Mammary microvascular endothelial cell (primary cell): ENCODE measurements around the gene TMEFF1. TPM values are rescaled to one million over a fixed set of nuclear protein-coding genes. Genes with fewer than 3 reads are reported as not detected.

Experiments
- total RNA-seq: library from RNA; depleted of rRNA; stranded (reverse); fragments of >200 nt; gene quantifications from 2 replicates; pipeline ENCODE4 v1.2.3, GENCODE V29; 2015

Gene TMEFF1, protein sequence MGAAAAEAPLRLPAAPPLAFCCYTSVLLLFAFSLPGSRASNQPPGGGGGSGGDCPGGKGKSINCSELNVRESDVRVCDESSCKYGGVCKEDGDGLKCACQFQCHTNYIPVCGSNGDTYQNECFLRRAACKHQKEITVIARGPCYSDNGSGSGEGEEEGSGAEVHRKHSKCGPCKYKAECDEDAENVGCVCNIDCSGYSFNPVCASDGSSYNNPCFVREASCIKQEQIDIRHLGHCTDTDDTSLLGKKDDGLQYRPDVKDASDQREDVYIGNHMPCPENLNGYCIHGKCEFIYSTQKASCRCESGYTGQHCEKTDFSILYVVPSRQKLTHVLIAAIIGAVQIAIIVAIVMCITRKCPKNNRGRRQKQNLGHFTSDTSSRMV
- total RNA-seq: 14.6 and 19.6 TPM in 2 replicates

GRCh38 chr9:100472788-100473275 is at the start of gene TMEFF1:
Gene TMEFF1, plus strand, starts transcription at chr9:100473149. Its CDS starts 396 bp downstream, at chr9:100473545.

DNA sequence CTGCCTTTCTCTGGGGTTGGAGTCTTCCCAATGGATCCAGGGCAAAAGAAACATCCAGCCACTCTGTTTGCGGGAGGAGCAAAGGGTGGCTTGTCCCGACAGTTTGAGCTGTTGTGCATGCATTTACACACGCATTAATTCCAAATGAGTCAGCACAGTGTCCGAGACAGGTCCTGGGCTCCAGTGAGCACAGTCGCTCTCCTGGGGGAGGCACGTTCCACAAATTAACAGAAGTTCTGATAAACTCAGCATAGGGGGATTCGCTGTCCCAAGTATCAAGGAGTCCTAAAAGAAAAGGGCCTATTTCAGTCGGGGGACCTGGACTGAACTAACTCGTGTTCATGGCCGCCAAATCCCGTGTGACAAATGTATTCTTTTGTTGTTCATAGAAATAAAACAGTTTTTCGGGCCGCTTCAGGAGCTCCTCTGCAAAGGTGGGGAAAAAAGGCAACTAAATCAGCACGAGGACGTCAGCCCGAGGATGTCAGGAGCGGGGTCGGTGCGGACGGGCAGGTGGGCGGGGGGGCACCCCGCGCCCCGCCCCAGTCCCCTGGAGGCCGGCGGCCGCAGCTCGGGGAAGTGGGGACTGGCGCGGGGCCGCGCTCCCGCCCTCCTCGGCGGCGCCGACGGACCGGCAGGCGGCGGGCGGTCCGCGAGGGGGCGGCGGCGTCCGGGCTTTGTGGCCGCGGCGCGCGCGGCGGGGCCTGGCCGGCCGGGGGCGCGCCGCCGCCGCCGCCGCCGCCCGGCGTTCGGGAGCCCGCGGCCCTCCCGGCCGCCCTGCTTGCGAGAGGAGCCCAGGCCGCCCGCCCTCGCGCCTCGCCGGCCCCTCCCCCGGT is 46.2 kb upstream of the TMEFF1 start, which contains the start of gene MSANTD3:
MSANTD3 (plus strand) TSS at position 614 of the 836 bp plus-strand sequence. CDS start 14,796 bp downstream, outside the sequence.

DNA sequence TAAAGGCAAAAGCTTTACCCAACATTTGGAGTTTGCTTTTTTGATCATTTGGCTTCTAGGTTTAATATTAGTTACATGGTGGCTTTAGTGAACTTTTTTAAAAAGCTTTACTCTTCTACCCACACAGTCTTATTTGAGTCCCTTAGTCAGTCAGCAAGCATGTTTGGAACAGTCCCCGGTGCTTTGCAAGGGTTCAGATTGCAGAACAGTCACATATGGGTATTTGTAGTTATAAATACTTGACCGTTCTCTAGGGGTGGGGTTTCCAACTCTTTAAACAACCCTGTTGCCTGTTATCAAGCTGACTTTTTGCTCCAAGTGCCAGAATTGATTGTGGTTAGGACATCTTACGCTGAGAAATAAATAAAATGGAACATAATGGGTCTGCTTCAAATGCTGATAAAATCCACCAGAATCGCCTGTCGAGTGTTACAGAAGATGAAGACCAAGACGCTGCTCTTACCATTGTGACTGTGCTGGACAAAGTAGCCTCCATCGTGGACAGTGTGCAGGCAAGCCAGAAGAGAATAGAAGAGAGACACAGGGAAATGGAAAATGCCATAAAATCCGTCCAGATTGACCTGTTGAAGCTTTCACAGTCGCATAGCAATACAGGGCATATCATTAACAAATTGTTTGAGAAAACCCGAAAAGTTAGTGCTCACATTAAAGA is 105.0 kb downstream of the TMEFF1 start, which contains the start of gene CAVIN4:
CAVIN4 (plus strand) TSS at position 304 of the 673 bp plus-strand sequence; CDS start at position 369, 65 bp downstream.

Other genes with a start within 250 kb of the TMEFF1 start
- gene TEX10, start 120.2 kb upstream of the TMEFF1 start, total RNA-seq: 24.4 and 27.2 TPM in 2 replicates
- gene MSANTD3, start 46.0 kb upstream of the TMEFF1 start, total RNA-seq: 109 and 112 TPM in 2 replicates
- 0.94 and 1.2 TPM in 2 replicates for gene CAVIN4, start 104.9 kb downstream of the TMEFF1 start, total RNA-seq